BLaER1 treated with 17β-estradiol and CSF1 and Interleukin-3, amounts not matched to agents 10 nM and 100 nM (cell line): ENCODE measurements around the gene FRS2.
A peak's percentile ranks its signal among the peaks of the same experiment; 100 is the strongest.
"Not testable (repeated sequence)": the region's sequence is repeated elsewhere in the genome, so short reads cannot be mapped to it uniquely, and the experiment has no call there.

Experiments used
- H3K27ac ChIP-seq, 11 experiments: shearing (Covaris generic); formaldehyde crosslinking; 2 replicates each; pipeline ENCODE4 v1.8.1; 2022
- H3K27me3 ChIP-seq, 11 experiments: shearing (Covaris generic); formaldehyde crosslinking; 2 replicates each; pipeline ENCODE4 v1.8.1; 2022
- H3K36me3 ChIP-seq, 11 experiments: shearing (Covaris generic); formaldehyde crosslinking; 2 replicates each; pipeline ENCODE4 v1.8.1; 2022
- H3K4me1 ChIP-seq, 10 experiments: shearing (Covaris generic); formaldehyde crosslinking; 2 replicates each; pipeline ENCODE4 v1.8.1; 2022
- H3K4me2 ChIP-seq, 11 experiments: shearing (Covaris generic); formaldehyde crosslinking; 2 replicates each; pipeline ENCODE4 v1.8.1; 2022
- H3K4me3 ChIP-seq, 10 experiments: shearing (Covaris generic); formaldehyde crosslinking; 2 replicates each; pipeline ENCODE4 v1.8.1; 2022
- H3K9ac ChIP-seq, 11 experiments: shearing (Covaris generic); formaldehyde crosslinking; 2 replicates each; pipeline ENCODE4 v1.8.1; 2022
- H3K9me3 ChIP-seq, 11 experiments: shearing (Covaris generic); formaldehyde crosslinking; replicated peaks in 1 of 11; 2 replicates each; pipeline ENCODE4 v1.8.1; 2022
- H4K20me1 ChIP-seq, 11 experiments: shearing (Covaris generic); formaldehyde crosslinking; 2 replicates each; pipeline ENCODE4 v1.8.1; 2022
- Cebpa-rat ChIP-seq, 11 experiments: shearing (Covaris generic); IDR thresholded peaks; 2 replicates each; pipeline ENCODE4 v1.8.1; 2022

The FRS2 gene

GRCh38 chr12:69602954-69603353 is 132.8 kb downstream of the FRS2 start:
- TF ChIP-seq Cebpa-rat (IDR thresholded peaks at IDR 0.05), result no peak
- Histone ChIP-seq H3K9ac (no peak overlapping the region), H3K4me3 (no peak overlapping the region), H3K27ac (no peak overlapping the region), H3K9me3 (peaks cover 0 to 11% (median 7%) of the 10 kb centered on the region in 11 experiments; a peak in 12 of 22 replicates), H4K20me1 (peaks cover 0 to 50% (median 20%) of the 10 kb centered on the region in 11 experiments; a peak in 15 of 22 replicates), H3K4me1 (peaks cover 0 to 7% (median 4%) of the 10 kb centered on the region in 10 experiments; a peak in 16 of 20 replicates), H3K27me3 (no peaks in the 10 kb centered on the region), H3K4me2 (no peak overlapping the region), H3K36me3 (peaks cover 56 to 57% (median 56%) of the 10 kb centered on the region in 11 experiments)

GRCh38 chr12:69603556-69603955 is 133.4 kb downstream of the FRS2 start:
- not testable (repeated sequence) for H3K27me3 ChIP-seq

GRCh38 chr12:69604275-69604674 is 134.1 kb downstream of the FRS2 start:
- not testable (repeated sequence) for H3K27me3 ChIP-seq, H3K9ac ChIP-seq, H3K4me2 ChIP-seq, H3K4me3 ChIP-seq, H3K27ac ChIP-seq
- peaks cover 0 to 11% (median 7%) of the 10 kb centered on the region in 11 experiments; a peak in 12 of 22 replicates for H3K9me3 ChIP-seq
- peaks cover 0 to 19% (median 15%) of the 10 kb centered on the region in 10 experiments; a peak in 16 of 20 replicates for H3K4me1 ChIP-seq
- peaks cover 43 to 44% (median 43%) of the 10 kb centered on the region in 11 experiments for H3K36me3 ChIP-seq
- peaks cover 0 to 37% (median 13%) of the 10 kb centered on the region in 11 experiments; a peak in 15 of 22 replicates for H4K20me1 ChIP-seq

More at GRCh38 chr12:69603556-69603955, 133.4 kb downstream of the FRS2 start:
- Histone ChIP-seq H3K4me1 (peaks cover 0 to 13% (median 10%) of the 10 kb centered on the region in 10 experiments; a peak in 16 of 20 replicates), H3K9me3 (peaks cover 0 to 11% (median 7%) of the 10 kb centered on the region in 11 experiments; a peak in 12 of 22 replicates), H4K20me1 (peaks cover 0 to 44% (median 18%) of the 10 kb centered on the region in 11 experiments; a peak in 15 of 22 replicates), H3K36me3 (peaks cover 50 to 51% (median 50%) of the 10 kb centered on the region in 11 experiments)
- H3K9ac ChIP-seq, H3K4me3 ChIP-seq, H3K27ac ChIP-seq, H3K4me2 ChIP-seq: not testable (repeated sequence)

GRCh38 chr12:69608114-69608513 is 137.9 kb downstream of the FRS2 start:
- H4K20me1 ChIP-seq, result 0 out of 22 replicates have a peak, but pooled peaks cover 0 to 5% (median 0%) of the 10 kb centered on the region in 11 experiments
- no peak overlapping the region for H3K9ac ChIP-seq
- TF ChIP-seq Cebpa-rat (IDR thresholded peaks at IDR 0.05), result 0 out of 22 replicates have a peak, but pooled peaks of 1 of the 11 experiments have one; percentile 23
- peaks cover 0 to 5% (median 4%) of the 10 kb centered on the region in 11 experiments; a peak in 12 of 22 replicates for H3K9me3 ChIP-seq
- peak overlapping the region in 6 of 11 experiments; percentile 7 to 54 (median 28); a peak in 7 of 22 replicates for H3K27ac ChIP-seq
- no peaks in the 10 kb centered on the region for H3K27me3 ChIP-seq
- H3K4me1 ChIP-seq, result peaks cover 0 to 19% (median 15%) of the 10 kb centered on the region in 10 experiments; a peak in 16 of 20 replicates
- H3K4me2 ChIP-seq, result peak overlapping the region in 10 of 11 experiments; percentile 1 to 72 (median 49); a peak in 17 of 22 replicates
- no peak overlapping the region; a peak in 1 of 20 replicates for H3K4me3 ChIP-seq
- peaks cover 4 to 5% (median 5%) of the 10 kb centered on the region in 11 experiments for H3K36me3 ChIP-seq

- Histone ChIP-seq H3K4me3 (no peak overlapping the region), H3K4me2 (no peak overlapping the region), H3K27me3 (no peaks in the 10 kb centered on the region), H4K20me1 (0 out of 22 replicates have a peak, but pooled peaks cover 0 to under 1% (median 0%) of the 10 kb centered on the region in 11 experiments), H3K9me3 (peaks cover 0 to 7% (median 0%) of the 10 kb centered on the region in 11 experiments; a peak in 9 of 22 replicates), H3K9ac (no peak overlapping the region), H3K27ac (no peak overlapping the region), H3K36me3 (no peaks in the 10 kb centered on the region), H3K4me1 (peaks cover 0 to 19% (median 15%) of the 10 kb centered on the region in 10 experiments; a peak in 16 of 20 replicates)
- no peak for TF ChIP-seq Cebpa-rat (IDR thresholded peaks at IDR 0.05)
These were observed 139.9 kb downstream of the FRS2 start for GRCh38 chr12:69610126-69610525.

GRCh38 chr12:69610729-69611128 is 140.5 kb downstream of the FRS2 start, which contains the start of gene LRRC10:
Gene LRRC10 (minus strand): TSS chr12:69610907. CDS start chr12:69610838, 69 bp downstream.
- TF ChIP-seq Cebpa-rat (IDR thresholded peaks at IDR 0.05), result no peak
- Histone ChIP-seq H3K27ac (no peak within 1 kb of the TSS), H3K27me3 (no peaks in the 10 kb centered on the region), H3K9me3 (peaks cover 0 to 13% (median 0%) of the 10 kb centered on the region in 11 experiments; a peak in 9 of 22 replicates), H4K20me1 (no peaks in the 10 kb centered on the region), H3K9ac (no peak within 1 kb of the TSS), H3K4me1 (peaks cover under 1 to 19% (median 16%) of the 10 kb centered on the region in 10 experiments; a peak in 16 of 20 replicates), H3K4me2 (no peak within 1 kb of the TSS), H3K4me3 (no peak within 1 kb of the TSS), H3K36me3 (no peaks in the 10 kb centered on the region)

GRCh38 chr12:69613351-69613750 is 143.2 kb downstream of the FRS2 start:
- H3K9ac ChIP-seq, result no peak overlapping the region
- H3K27me3 ChIP-seq, result no peaks in the 10 kb centered on the region
- no peak overlapping the region for H3K4me3 ChIP-seq
- no peaks in the 10 kb centered on the region for H4K20me1 ChIP-seq
- no peaks in the 10 kb centered on the region for H3K36me3 ChIP-seq
- no peak for TF ChIP-seq Cebpa-rat (IDR thresholded peaks at IDR 0.05)
- H3K4me2 ChIP-seq, result no peak overlapping the region
- peaks cover 0 to 17% (median 14%) of the 10 kb centered on the region in 10 experiments; a peak in 16 of 20 replicates for H3K4me1 ChIP-seq
- no peak overlapping the region for H3K27ac ChIP-seq
- peaks cover 0 to 18% (median 0%) of the 10 kb centered on the region in 11 experiments; a peak in 9 of 22 replicates for H3K9me3 ChIP-seq

- Histone ChIP-seq H3K36me3 (no peaks in the 10 kb centered on the region), H3K4me3 (no peak overlapping the region), H3K9me3 (peaks cover 0 to 18% (median 0%) of the 10 kb centered on the region in 11 experiments; a peak in 9 of 22 replicates), H3K9ac (no peak overlapping the region), H3K4me1 (peaks cover 0 to 8% (median 7%) of the 10 kb centered on the region in 10 experiments; a peak in 7 of 20 replicates), H3K4me2 (peak overlapping the region in 8 of 11 experiments; percentile 19 to 48 (median 26); a peak in 13 of 22 replicates), H4K20me1 (no peaks in the 10 kb centered on the region), H3K27ac (peak overlapping the region in 3 of 11 experiments; percentile 12 to 19 (median 18); a peak in 4 of 22 replicates), H3K27me3 (no peaks in the 10 kb centered on the region)
- TF ChIP-seq Cebpa-rat (IDR thresholded peaks at IDR 0.05), result no peak
These were observed 145.8 kb downstream of the FRS2 start for GRCh38 chr12:69616025-69616424.

GRCh38 chr12:69619050-69619449 is 148.9 kb downstream of the FRS2 start:
- Histone ChIP-seq H3K9ac (no peak overlapping the region), H3K4me3 (no peak overlapping the region), H3K36me3 (no peaks in the 10 kb centered on the region), H3K4me1 (peaks cover 0 to 8% (median 7%) of the 10 kb centered on the region in 10 experiments; a peak in 7 of 20 replicates), H3K27ac (no peak overlapping the region), H3K9me3 (peaks cover 0 to 18% (median 0%) of the 10 kb centered on the region in 11 experiments; a peak in 9 of 22 replicates), H4K20me1 (no peaks in the 10 kb centered on the region), H3K4me2 (no peak overlapping the region), H3K27me3 (no peaks in the 10 kb centered on the region)
- no peak for TF ChIP-seq Cebpa-rat (IDR thresholded peaks at IDR 0.05)
